NCI-H146 (cell line): ENCODE measurements around the gene GLIS1.

Experiments used
- DNase-seq: peaks from one replicate; lab custom pipeline; 2025; lab: John Stamatoyannopoulos, UW

The GLIS1 gene

DNA sequence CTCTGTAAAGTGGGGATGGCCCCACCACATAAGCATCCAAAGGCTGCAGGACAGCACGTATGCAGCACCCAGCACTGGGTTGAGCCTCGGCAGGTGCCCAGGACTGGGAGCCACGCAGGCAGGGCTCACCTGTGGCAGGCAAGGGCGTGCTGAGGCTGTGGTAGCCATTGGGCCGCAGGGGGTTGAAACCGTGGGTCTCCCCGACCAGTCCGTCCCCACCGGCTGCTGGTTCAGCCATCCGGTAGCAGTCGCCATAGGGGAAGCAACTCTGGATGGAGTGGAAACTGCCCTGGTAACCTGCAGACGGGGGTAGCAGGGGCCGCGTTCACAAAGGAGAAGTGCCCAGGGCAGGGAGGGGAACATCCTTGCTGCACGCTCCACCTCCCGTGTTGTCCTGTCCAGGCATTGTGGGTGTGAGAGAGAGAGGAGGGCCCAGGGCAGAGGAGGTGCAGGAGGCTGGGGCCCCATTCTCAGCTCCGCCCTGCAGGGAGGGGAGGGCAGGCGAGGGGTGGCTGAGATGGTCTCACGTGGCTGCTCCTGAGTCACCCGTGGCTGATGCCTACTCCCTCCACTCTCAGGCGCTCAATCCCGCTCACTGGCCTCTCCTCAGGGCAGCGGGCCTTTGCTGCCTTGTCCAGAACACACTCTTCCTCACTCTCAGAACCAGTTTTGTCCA lies 229.8 kb downstream of the GLIS1 start:
- DNase-seq: no peak

DNA sequence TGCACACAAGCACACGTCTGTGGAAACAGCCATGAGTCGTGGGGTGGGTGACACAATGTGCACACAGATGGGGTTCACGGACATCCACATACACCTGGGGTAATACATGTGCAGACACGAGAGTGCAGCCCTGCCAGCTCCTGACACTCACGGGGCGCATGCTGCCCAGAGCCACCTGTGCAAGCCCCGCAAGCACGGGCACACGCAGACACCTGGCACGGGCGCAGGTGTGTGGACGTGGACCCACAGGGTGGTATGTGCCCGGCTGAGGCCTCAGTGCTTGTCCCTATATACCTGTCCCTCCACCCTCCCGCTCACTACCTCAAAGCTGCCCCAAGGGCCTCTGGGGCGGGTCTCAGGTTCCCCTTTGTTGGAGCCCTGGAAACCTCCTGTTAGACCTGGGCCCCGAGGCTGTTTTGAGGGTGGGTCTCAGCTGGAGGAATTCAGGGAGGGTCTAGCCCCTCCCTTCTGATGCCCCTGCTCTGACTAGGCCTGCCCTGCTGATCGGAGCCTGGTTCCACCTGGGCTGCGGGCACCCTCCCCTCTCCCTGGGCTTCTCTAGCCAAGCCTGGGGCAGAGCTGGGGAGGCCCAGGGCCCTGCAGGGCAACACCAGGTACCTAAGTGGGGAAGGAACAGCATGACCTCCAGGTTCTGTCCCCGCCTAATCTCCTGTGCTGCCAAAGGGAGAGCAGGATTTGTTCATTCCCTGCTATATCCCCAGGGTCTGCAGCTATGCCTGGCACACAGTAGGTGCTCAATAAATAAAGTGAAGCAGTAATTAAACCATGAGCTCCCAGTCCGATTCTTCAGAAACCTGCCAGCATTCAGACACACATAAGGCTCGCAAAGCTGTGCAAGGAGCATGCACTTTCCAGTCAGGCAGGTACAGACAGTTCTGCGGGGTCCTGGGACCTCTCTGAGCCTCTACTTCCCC lies 230.6 kb downstream of the GLIS1 start:
- no peak for DNase-seq

DNA sequence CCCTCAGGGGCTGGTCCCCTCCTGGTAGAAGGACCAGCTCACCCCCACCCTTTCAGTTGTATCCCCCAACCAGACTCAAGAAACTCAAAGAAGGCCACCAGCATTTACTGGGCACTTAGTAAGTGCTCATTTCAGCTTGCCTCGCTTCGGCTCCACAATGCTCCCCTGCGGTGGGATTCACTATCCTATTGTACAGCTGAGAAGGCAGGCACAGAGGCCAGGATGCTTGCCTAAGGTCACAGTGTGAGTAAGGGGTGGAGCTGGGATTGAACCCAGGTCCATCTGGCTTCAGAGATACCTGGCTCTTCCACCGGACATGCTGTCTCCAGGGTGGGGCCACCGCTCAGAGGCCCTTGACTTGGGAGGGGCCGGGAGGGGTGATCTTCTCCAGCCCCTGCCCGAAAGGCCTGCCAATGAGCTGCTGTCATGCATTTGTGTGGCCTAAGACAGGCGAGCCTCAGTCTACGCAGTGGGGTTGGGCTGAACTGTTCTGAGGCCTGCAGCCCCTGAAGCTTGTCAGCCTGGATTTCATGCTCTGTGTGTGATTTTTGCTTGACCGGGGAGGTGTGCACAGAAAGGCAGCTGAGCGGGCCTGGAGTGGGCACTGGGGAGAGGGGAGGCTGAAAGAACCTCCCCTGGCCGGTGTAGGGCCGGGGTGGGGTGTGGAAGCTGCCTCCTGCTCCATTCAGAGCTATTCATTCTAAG lies 231.7 kb downstream of the GLIS1 start:
- DNase-seq: no peak

DNA sequence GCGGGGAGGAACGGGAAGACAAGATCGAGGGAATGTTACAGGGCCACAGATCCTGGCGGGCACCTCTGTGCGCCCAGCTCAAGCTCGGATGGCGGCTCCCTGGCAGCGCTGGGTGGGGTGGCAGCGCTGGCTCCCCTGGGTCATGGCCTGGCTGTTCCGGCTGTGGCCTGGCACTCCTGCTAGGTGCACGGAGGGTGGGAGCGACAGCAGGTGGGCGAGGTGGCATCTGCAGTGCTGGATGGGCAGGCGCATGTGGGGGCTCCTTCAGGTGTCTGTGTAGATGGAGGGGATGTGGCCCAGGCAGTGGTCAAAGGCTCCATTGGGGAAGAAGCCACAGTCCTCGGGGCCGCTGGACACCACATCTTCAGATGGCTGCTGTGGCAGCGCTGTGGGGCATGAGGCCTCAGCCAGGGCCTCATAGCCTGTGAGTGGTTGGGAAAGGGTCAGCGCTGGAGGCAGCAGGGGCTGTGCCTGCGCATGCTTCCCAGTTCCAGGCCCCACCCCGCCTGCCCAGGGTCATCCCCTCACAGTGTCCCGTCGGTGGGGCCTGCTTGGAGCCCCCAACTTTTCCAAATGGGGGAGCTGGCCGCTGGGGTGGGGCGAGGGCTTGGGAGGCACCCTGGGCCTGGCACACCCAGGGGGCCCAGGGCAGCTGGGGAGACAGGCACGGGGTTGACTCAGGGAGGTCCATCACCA lies 232.5 kb downstream of the GLIS1 start:
- DNase-seq: no peak

DNA sequence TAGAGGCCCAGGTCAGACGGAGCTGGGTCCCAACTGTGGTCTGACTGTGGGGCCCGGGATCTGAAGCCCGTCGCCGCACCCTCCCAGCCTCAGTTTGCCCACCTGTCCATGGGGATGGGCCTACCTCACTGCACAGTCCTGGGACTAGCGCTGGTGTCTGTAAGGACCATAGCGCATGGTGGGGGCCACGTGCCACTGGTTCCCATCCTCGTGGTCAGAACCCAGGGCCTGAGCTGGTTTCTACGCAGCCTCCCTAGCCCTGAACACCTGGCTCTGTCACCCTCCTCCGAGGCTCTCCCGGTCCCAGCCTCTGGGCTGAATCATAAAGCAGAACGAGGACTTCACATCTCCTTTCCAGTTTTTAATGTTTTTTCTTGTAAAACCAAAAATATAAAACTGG lies 233.1 kb downstream of the GLIS1 start:
- DNase-seq: no peak

DNA sequence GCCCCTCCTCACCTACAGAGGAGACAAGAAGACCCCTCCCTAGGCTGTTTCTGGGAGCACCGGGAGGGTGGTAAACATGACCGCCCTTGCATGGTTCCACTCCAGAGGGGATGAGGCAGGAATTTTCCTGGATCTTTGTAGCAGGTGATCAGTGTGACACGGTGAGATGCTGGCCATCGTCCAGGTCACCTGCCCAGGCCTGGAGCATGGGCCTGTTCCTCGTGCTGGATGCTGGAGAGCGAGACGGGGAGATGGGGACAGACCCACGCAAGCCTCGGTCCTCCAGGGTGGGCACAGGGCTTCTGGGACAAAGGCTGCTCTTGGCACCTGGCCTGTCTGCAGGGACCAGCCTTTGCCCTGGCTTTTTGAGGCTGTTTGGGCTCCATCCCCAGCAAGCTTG lies 233.6 kb downstream of the GLIS1 start:
- DNase-seq: no peak

DNA sequence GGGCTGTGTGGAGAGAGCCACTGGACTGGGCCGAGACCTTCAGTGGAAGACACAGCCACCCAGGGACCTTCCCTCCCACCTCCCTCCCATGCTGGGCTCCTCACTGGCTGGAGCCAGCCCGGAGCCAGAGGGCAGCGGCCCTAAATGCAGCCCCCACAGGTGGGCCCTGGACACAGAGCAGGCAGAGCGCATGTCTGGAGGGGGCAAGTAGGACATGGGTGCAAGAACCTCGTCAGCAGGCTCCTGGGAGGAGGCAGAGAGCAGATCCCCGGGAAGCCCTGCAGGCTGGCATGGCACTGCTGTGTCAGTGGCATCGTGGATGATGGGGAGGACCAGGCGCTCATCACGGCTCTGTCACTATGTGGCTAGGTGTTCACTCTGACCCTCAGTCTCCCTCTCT lies 234.1 kb downstream of the GLIS1 start:
- no peak for DNase-seq

DNA sequence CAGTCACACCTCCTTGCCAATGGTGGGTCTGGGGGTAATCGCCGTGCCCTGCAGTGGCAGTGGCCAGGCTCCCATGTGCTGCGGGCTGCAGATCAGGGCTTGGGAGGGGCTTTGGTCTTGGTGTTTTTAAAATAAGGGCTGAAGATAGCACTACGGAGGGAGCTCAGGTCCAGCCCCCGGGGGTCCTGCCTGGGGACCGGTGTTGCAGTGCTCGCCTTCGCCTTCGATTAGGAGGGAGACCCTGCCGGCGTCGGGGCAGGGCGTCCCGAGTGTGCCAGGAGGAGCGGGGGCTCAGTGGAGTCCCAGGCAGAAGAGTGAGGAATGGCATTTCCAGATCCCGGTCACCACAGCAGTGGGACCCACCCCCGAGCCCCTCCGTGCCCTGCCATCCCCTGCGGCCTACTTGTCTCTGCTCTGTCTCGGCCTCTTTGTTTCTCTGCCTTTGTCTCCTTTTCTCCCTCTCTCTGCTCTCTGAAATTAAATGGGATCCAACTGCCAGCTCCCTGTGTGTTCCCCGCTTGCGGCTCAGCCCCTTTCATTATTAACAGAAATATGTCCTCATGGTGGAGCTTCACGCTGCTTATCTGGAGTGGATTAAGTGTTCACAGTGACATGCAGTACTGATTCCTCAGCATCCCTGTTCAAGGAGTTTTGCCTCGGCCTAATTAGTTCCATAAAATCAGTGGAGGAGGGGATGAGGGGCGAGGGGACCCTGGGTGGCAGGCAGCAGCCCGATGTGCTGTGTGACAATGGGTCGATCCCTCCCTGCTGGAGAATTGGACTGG lies 235.3 kb downstream of the GLIS1 start:
- DNase-seq: no peak

DNA sequence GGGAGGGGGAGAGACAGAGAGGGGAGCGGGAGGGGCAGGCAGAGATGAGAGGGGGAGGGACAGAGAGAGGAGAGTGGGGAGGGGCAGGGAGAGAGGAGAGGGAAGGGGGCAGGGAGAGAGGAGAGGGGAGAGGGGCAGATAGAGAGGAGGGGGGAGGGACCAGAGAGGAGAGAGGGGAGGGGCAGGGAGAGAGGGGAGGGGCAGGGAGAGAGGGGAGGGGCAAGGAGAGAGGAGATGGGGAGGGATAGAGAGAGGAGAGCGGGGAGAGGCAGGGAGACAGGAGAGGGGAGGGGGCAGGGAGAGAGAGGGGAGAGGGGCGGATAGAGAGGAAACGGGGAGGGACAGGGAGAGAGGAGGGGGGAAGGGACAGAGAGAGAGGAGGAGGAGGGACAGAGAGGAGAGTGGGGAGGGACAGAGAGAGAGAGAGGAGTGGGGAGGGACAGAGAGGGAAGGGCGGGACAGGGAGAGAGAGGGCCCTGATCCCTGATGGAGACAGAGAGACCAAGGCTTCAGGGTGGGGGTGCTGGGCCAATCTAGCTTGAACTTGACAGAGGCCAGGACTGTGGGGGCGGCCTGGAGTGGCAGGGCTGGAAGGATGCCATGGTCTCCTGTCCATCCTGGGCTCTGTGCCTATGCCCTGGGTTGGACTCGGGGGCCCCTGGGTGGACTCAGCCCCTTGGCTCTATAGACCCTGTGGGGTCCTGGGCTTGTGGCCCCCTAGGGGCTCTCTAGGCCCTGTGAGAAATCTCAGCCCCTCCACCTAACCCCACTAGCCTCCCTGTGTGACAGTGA lies 236.1 kb downstream of the GLIS1 start:
- no peak for DNase-seq

DNA sequence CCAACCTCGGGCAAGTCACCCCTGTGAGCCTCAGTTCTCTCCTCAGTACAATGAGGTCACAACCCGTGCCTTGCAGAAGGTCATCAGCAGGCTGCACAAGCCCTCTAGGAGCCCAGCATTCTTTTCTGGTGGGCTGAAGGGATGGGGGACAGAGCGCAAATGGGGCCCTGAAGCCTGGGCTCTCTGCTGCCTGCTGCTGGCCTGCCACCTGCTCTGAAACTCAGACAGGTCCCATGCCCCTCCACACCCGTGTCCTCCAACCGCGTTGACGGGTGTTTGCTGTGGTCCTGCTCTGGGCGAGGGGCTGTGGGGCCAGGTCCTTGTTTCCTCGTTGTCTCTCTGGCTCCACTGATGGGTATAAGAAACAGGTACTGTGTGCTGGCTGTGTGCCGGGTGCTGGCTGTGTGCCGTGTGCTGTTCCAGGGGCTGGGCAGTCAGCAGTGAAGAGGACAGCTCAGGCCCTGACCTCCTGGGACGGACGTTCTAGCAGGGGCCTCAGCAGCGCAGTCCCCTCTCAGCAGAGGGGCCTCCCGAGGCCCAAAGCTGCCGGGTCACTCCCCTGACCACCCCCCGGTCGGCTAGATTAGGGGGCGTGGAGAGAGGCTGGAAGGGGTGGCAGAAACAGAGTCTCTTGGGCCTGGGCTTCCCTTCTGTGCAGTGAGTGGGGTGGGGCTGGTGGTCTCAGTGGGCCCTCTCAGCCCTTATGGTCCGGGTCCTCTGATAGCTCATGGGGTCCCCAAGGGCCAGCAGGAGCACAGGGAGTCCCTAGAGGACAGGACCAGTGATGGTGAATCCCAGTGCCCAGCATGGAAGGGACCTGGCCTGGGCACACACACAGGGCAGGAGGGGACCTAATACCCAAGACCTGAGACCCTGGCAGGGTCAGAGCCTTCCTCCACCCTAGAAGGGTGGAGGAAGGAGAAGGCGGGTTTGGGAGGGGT lies 237.6 kb downstream of the GLIS1 start:
- DNase-seq: no peak

DNA sequence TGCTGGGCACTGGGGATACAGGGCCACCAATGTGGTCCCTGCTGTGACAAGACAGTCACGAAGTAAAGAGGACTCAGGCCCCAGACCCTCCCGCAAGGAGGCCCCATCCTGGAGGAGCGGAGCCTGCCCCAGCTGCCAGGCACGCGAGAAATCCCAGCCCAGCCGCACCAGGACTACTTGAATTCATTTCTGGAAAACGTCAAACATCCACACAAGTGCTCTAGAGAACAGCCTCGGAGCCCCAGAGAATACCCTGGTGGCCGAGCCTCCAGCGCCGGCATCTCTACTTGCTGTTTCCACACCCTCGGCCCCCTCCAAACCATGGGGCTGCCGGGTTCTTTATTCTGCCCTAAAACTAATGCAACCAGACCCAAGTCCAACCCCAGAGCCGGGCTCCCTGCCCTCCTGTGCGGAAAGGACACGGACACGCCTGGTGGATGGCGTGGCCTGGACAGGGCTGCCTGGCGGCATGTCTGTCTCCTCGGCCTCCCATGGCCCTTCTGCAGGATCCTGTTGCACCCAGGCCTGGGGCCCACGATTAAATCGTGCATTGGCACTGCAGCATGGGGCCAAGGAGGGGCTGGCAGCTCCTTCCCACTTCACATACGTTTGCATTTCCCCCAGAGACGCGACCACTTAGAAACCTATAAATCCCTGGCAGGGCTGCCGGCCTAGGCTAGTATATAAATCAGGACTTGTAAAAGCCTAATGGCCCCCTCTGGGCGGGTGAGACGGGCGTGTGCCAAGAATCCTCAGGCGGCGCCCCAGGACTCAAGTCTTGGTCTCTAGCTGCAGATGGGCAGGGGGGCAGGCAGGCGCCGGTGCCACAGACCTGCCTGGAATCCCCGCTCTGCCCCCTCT lies 238.5 kb downstream of the GLIS1 start:
- no peak for DNase-seq

DNA sequence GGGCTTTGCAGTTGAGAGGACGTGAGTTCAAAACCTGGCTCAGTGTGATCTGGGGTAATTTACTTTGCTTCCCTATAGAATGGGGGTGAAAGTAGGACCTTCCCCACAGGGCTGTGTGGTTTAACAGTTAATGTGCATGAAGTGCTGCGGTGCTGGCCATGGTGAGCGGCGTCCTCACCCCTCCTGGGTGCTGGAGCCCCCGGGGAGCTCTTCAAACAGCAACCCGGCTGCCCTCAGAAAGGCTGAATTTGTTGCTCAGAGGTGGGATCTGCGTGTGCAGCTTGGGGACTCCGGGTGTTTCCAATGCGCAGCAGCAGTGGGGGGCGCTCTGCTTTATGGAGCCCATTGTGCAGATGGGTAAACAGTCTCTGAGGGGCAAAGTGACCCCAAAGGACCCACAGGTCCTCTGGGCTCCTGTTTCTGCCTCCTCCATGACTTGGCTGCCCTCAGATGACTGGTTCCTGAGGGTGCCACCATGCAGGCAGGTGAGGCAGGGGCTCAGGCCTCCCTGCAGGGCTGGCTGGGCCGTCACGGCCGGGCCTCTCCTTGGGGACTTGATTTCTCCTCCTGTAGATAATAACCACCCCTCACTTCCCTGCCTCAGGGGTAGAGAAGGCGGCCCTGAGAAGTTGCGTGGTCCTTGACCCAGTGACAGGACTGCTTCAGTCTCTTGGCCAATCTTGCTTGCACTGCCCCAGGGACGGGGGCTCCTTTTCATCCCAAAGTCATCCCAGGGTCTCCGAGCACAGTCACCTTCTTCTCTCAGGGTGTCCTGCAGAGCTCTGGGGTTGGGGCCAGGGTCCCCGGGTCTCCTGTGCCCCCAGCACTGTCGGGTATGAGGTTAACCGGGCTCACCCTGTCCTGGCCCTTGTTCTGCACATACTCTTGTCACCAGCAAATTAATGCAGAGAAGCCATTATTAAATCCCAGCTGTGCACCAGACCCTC lies 239.4 kb downstream of the GLIS1 start:
- DNase-seq: no peak

DNA sequence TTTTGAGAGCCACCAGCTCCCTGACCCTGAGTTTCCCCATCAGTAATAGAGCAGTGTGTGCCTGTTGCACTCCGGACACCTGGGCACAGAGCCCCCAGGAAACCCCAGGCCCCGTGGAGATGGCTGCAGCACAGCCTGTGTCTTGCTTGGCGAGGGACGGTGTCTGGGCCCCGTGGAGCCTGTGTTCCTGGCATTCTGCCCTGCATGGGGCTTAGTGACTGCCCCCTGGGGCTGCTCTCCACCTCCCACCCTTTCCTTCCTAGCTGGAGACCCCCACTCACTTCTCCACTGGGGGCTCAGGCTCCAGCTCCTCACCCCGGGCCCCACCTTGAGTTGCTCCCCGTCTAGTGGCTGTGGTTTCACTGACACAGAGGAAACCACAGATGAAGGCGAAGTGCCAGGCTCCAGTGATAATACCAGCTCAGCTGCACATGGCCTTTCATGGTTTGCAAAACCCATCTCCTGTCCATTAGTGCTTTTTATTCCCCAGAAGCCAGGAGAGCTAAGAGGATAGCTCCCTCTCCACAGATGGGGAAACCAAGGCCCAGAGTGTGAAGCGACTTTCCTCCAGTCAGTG lies 240.3 kb downstream of the GLIS1 start:
- DNase-seq: no peak

DNA sequence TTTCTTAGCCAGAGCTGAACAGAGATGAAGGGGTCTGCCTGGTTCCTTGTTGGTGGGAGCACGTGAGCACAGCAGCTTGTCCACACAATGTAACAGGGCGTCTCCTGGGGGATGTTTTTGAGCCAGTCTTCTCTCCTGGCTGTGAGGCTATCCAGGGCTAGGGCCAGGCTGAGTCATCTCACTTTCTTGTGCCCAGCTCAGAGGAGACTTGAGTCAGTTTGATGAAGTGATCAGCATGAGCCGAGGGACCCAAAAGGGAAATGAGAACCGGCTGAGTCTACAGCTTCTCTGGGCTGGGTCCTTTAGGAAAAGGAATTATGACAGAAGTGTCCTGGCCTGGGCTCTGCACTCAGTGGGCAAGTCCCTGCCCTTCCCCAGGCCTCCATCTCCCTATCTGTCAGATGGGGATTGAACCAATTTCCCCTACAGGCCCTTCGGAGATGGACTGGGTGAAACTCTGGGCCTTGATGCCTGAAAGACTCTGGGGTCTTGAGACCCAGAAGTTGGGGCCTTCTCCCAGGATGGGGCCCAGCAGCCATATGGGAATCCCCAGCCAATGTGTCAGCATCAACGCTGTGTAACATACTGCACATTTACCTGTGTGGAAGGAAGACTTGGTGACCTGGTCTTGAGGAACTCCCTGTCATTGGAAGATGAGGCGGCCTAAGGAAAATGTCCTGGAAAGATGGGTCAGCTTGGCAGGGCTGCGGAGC lies 243.2 kb downstream of the GLIS1 start:
- no peak for DNase-seq

DNA sequence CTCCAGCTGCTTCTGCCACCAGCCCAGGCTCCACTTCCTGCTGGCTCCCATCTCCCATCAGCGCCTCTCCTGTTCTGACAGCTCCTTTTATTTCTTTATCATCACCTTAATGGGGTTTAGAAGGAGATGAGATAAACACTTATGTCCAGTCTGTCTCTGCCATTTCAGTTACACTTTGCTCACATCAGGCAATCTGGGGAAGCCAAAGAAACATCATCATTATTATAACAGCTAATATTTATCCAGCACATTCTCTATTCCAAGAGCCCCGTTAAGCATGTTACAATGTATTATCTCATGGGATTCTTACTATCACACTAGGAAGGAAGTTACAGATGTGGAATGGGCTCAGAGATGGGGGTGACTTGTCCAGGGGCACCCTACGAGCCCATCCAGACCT lies 248.6 kb downstream of the GLIS1 start:
- DNase-seq: no peak

DNA sequence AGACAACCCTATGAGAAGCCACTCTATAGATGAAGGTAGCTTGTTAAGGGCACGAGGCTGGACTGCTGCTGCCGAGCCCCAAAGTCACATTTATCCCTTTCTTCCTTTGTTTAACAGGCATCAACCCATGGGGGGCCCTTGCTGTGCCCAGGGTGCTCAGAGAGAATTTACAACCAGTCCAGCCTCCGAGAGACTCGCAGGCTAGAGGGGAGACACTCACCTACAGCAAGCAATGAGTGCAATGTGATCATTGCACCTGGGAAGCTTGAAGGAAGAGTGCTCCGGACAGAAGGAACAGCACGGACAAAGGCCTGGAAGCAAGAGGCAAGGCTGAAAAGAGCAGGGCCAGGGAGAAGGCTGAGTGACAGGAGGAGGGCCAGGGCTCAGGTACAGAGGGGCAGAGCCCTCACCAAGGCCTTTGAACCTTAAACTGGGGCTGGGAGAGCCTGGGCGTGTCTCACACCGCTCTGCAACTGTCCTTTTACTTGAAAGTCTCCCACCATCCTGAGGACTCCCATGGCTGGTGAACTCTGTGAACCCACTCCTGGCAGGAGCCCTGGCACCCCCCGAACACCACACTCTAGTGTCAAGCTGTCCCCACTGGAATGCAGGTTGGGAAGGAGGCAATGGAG lies 252.5 kb downstream of the GLIS1 start:
- no peak for DNase-seq
